CD4-positive, alpha-beta T cell treated with Interleukin-17A for 1 hour (primary cell): ENCODE data around the gene MYO1H.

Source experiments
- DNase-seq: peaks from one replicate; pipeline ENCODE4 v3.0.0-alpha.2; 2020

Gene MYO1H

DNA sequence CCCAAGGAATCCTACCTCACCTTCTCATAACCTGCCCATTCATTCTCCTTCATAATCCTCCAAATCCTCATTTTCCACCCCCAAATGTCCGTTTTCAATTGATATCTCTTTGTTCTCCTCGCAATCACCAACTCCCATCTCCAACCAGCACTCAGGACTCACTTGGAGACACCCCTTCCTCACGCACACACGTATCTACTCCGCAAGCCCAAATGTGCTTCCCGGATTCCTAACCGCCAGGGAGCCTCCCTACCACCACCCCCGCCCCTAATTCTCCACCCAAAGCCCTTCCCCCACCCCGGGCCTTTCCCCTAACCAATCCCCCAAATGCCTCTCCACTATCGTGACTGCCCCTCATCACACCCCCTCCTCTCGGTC is 129.1 kb downstream of the MYO1H start:
- DNase-seq: peak; percentile 4

DNA sequence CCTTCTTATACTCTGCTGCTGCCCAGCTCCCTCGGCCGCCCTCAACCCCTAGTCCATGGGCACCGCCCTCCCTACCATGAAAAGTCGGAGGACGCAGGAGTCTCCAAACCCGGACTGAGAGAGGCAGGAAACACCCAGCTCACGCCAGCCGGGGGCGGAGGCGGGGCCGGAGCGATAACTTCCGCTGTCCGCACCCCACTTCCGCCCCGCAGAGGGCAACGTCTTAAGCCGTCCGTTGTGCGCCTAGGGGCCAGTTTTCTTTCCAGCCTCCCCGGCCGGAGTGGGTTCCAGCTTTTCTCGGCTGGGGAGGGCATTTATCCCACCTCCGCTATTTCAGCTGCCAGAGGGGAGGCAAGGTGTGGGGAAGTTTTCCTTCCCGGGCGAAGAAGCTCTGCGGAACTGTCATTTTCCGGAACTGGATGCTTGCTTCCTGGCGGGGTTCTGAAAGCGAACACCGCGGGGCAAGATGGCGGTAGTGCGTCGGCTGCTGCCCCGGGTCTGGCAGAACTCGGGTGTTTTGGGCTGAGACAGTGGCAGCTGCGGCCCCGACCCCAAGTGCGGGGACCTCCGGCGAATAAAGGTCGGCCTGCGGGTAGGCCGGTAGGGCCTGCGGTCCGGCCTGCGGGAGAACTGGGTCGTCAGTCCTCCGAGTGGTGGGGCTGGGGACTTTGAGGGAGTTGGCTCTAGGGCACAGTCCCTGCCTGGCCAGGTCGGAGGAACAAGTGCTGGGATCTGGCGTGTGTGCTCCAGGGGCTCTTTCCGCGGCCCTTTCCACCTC is 129.7 kb downstream of the MYO1H start, which contains the start of the genes KCTD10 and UBE3B:
TSS of gene KCTD10 (minus strand) at position 116 of the 778 bp plus-strand sequence. CDS start at position 78, 38 bp downstream.
TSS of gene UBE3B (plus strand) at position 450 of the 778 bp plus-strand sequence. CDS start 5,918 bp downstream, outside the sequence.
- DNase-seq: peak; percentile 87

DNA sequence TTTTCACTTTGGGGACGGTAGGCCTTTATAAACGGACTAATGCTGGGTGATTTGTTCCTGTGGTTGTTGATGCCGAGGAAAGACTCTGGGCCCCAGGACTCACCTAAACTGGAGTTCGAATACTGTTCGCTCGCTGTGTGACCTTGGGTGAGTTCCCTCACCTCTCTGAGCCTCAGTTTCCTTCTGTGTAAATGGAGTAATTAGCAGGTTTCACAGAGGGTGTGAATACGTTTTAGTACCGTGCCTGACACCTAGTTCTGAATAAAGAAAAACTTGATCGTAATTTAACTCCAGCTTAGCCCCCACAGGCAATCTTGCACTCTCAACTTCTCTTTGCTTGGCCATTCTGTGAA is 130.2 kb downstream of the MYO1H start:
- no peak for DNase-seq

DNA sequence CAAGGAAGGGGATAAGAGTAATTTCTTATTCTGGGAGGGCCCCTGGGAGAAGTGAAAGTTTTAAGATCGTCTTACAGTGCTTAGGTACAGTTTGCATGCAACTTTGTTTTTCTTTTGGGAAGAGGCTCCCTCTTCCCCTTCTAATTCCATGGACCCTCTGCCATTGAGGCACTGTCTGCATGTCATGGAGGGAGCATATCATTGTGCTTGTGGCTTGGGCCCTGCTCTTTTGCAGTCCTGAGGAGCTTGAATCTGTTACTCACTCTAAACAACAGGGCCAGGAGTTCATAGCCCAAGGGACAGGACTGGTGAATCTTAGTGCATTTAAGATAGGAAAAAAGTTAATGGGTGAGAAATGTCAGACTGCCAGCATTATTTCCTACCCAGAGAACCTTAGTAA is 132.1 kb downstream of the MYO1H start:
- no peak for DNase-seq

DNA sequence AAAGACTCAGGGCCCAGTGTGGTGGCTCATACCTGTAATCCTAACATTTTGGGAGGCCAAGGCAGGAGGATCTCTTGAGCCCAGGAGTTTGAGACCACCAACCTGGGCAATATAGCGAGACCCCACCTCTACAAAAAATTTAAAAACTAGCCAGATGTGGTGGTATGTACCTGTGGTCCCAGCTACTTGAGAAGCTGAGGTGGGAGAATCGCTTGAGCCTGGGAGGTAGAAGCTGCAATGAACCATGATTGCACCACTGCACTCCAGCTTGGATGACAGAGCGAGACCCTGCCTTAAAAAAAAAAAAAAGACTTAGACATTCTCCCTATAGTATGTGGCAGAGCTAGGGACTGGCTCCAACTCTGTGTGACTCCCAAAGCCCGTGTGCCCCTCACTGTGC is 132.7 kb downstream of the MYO1H start:
- no peak for DNase-seq

DNA sequence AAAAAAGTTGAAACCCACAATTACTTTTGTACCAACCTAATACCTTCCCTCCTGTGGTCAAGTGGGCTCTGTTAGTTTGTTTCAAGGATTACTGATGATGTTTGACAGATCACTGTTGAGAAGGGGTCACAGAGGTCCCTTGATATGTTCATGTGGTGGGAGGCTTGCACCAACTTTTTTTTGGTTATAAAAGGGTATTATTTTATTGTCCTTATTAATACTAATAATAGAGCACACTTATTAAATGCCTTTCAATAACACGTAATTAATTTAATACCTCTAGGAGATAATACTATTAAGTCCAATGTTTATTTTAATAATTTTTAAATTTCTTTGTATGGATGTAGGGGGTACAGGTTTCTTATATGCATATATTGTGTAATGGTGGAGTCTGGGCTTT is 134.2 kb downstream of the MYO1H start:
- DNase-seq: no peak

DNA sequence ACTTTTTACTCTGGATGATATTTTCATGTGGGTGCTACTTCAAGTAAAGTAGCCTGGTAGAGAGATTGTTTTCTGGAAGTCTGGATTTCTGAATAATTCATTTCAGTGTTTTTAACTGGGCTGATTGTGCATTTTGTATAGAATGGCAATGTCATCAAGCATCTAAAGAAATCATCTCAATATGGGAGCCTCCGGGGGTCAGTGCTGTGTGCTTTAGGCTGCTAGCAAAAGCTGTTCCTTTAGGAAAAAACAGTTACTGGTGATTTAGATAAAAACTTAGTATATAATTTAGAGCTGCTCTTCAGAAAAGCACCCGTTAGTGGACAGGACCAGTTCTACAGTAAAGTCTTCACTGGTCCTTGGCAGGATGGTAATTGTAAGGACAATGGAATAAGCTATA is 134.8 kb downstream of the MYO1H start:
- DNase-seq: no peak

DNA sequence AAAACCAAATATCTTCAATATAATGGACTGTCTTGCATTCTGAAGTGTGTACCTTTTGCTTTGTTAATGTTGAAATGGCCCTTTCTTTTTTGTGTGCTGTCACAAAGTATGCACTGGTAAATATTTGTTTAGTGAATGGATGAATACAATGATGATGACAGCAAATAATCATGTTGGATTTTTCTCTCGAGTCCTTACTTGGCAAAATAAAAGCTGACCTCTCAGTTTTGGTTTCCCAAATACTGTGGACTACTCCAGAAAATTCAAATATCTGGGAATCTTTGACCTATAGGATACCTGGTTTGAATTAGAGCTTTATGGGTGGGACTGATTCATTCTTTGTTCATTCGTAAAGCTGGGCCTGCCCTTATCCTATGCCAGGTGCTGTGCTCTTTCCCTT is 135.2 kb downstream of the MYO1H start:
- no peak for DNase-seq

DNA sequence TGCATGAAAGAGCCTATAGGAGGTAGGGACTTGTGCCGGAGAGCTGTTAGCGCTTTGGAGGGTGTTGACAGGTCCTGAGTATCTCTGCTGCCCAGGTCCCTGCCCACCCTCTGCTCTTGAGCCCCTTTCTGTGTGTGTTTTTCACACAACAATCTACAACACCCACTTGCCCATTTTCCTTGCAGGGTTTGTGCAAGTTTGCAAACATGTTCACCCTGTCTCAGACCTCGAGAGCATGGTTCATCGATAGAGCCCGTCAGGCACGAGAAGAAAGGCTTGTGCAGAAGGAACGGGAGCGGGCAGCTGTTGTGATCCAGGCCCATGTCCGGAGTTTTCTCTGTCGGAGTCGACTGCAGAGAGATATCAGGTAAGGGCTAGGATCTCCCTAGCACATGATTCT is 135.6 kb downstream of the MYO1H start:
- no peak for DNase-seq

DNA sequence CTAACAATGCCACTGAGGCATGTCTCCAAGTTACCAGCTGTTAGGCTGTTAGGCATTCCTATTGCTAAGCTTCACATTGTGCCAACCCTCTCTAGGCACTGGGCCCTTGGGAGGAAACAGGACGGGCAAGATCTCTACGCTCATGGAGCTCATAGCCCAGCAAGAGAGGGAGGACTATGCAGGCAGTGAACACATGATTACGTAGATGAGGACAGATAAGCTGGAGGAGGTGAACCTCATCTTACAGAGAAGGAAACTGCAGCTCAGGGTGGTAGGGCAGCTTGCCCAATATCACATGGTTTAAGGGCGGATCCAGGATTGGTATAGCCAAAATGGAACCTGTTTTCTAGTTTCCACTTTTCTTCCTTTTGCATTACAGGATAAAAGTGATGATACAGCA is 137.5 kb downstream of the MYO1H start:
- no peak for DNase-seq

DNA sequence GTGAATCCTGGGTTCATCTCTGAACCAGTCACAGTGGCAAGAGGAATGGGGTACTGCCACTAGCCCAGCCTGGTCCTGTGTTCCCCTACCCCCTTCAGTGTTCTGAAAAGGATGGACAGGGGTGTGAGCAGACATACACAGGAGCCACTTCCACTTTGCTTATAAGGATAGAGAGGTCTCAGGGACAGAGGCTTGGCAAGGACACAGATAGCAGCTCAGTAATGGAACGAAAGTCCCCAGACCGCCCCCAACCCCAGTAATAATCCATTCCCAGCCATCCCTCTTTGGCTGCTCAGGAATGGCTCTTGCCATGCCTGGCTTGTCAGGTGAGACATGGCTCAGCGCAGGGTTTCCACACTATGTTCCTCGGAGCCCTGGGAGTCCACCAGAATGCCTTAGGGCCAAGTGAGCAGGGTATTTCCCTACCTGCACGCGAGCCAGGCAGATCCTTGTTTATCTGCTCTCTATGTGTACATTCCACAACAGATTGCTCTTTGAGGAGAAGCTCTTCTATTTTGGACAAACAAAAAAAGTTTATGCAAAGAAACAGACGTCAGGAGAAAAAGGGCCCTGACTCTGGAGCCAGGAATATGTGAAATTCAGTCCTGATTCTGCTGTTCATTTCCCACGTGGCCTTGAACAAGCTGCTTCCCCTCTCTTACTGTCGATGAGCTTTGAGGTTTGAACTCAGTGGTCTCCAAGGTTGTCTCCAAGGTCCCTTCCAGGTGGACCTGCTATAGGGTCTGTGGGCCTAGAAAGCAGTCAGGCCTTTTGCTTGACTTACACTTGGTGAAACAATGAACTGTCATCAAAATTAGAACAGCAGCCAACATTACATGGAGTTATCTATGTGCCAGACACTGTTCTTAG is 139.7 kb downstream of the MYO1H start:
- DNase-seq: no peak

DNA sequence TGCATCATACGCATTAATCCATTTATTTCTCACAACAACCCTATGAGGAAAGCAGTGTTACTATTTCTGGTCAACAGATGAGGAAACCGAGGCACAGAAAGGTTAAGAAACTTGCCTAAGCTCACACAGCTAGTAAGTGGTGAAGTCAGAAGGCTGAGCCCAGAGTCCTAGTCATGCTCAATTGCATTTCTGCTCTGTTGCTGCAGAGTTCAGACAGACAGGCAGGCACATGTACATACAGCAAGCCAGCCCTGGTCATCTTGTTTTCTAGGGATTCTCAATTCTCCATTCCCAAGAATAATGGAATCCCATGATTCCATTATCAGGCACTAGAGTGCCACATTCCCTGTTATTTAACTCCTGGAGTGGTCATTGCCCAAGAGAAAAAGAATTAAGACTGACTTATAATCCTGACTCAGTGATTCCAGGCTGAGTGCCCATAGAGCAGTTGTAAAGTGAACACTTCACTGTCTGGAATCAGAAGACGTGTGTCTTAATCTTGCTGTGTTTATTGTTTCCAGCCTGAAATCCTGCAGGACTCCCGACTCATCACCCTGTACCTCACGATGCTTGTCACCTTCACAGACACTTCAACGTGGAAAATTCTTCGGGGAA is 140.5 kb downstream of the MYO1H start:
- no peak for DNase-seq

DNA sequence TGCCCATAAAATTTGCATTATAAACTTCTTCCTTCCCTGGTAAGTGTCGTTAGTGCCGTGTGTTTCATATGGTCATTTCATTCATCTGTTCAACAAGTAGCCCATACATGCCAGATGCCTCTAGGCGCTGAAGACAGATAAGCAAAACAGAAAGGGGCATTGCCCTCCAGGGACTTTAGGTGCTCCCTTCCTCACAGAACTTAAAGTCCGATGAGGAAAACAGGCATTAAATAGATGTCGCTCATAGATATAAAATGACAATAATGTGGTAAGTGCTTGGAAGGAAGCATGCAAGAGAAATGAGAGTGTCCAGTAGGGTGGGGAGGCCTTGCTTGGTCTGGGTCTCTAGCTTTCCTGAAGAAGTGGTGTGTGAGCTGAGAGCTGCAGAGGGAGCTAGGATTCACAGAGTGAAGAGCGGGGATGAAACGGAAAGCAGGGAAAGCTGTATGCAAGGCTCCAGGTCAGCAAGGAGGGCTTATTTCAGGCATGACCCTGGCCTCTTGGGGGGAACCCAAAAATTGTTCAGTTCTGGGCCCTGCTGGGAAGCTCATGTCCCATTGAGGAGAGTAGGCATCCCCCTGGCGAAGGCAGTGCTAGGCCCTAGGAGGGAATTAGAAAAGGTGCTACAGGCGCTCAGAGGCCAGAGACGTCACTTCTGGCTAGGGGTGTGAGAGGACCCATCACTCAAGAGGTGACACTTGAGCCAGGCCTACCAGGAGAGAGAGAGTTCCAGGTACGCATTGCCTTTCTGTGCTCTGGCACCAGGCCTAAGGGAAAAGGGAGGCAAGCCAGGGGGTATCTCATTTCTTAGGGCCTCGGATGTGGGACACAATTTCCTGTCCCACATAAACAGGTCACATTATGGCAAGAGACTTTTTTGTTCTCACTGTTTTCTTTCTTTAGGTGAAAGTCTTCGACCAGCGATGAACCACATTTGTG is 141.6 kb downstream of the MYO1H start:
- DNase-seq: no peak

DNA sequence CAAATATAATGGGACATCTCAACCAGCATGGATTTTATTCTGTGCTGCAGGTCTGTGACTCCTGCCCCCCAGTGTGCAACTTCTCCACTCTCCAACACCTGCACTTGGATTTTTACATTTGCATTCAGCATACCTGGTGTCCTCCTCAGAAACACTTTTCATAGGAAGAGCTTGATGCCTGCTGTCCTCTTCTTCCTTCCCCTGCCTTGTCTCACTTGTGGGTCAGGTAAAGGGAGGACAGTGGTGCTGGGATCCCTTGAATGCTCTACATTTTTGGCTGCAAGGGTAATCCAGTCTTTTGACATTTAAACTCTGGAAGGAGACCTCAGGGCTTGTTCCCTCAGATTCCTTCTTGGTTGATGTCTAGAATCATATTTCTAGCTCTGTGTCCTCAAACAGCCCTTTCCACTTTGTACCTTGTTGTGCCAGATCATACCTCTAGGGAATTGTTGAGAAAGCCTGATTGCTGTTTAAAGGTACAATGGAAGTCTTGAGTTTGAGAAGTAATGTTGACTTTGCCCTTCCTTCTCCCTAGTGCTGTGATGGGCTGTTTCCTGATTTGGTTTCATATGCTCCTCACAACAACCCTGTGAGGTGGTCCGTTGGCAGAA is 142.4 kb downstream of the MYO1H start:
- no peak for DNase-seq

DNA sequence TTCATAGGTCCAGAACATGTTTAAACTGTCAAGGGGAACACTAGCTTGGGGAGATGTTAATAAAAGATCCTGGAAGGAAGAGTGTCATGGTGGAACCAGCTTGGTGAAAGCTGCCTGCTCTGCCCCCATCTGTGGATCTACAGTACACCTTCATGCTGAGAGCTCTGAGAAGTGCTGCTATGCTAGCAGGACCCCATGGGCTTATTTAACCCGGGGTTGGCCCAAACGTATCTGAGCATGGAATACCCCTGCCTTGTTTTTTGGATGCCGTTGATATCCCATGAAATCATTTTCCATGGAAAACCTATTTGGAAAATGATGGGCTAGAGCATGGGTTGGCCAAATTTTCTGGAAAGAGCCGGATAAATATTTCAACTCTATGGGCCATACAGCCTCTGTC is 144.0 kb downstream of the MYO1H start:
- DNase-seq: no peak

DNA sequence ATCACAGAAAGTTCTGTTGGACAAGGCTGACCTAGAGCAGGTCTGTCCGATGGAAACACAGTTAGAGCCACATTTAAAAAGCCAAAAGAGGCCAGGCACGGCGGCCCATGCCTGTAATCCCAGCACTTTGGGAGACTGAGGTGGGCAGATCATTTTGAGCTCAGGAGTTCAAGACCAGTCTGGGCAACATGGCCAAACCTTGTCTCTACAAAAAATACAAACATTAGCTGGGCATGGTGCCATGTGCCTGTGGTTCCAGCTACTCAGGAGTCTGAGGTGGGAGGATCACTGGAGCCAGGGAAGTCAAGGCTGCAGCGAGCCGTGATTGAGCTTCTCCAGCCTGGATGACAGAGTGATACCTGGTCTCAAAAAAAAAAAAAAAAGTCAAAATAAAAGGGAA is 144.7 kb downstream of the MYO1H start:
- no peak for DNase-seq

DNA sequence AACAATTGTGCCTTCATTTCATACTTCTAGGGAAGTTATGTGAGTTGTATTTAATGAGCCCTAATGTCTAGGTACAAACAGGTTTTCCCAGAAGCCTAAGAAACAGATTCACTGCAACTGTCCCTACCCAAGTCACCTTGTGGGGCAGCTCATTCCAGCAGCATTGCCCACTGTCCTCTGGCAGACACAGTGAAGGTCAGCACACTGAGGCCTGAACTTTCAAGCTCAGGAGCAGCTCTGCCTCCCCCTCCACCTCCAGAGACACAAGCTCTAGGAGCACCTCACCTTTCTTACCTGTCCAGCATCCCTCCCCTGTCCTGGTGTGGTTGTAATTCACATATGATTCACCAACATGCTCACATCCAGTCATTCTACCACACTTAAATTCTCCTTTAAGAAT is 145.4 kb downstream of the MYO1H start:
- DNase-seq: no peak

DNA sequence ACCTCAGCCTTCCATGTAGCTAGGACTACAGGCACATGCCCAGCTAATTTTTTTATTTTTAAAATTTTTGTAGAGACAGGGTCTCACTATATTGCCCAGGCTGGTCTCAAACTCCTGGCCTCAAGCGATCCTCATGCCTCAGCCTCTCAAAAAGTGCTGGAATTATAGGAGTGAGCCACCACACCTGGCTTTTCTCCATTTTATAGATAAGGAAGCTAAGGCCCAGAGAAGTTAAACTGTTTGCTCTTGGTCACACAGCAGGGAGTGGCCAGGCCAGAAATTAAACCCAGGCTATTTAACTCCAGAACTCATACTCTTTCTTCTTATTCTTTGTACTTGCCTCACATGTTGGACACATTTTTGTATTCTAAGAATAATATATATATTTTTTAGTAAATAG is 146.2 kb downstream of the MYO1H start:
- no peak for DNase-seq

DNA sequence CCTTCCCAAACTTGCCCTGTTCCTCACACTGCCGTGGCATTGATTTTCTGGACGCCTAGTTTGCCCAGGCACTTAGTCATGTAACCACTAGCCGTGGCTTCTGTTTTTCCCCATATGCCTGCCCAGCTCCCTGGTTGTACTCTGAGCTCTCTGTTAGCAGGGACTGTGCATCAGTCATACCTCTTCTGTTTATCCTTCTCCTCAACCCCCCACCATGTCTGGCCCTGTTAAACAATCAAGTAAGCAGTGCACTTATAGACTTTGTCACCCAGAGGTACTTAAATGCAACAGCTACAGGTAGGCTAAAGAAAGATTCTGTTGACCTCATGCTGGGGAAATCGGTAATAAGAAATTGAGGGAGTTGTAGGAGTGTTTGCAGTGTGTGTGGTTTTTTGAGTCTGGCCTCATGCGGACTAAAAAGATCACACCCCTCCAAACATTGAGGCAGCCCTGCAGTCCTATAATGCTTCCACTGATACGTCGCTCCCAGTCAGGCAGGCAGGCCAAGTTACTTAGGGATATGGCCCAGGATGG is 146.7 kb downstream of the MYO1H start:
- no peak for DNase-seq

DNA sequence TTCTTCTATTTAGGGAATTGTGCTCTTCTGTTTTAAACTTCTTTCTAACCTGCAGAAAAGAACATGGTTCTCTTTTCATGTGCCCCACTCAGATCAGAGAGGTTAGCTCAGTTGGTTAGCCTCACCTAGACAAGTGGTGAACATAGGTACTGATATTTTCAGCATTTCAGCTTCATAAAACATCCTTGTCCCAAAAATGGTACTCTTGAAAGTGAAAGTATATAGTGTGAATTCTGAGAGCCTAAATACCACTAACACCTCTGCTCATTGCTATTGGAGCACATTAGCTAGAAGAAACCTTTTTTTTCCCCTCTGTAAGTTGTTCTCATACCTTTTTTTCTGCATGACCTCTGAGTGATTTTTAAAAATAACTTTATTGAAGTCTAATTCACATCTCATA is 147.3 kb downstream of the MYO1H start:
- DNase-seq: no peak

DNA sequence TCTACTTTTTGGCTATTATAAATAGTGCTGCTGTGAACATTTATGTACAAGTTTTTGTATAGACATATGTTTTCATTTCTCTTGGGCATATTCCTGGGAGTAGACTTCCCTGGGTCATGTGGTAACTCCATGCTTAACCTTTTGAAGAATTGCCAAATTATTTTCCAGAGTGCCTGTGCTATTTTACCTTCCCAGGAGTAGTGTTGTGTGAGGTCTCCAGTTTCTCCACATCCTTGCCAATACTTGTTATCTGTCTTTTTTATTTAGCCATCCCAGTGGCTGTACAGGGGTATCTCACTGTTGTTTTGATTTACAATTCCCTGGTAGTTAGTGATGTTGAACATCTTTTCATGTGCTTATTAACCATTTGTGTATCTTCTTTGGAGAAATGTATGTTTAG is 148.6 kb downstream of the MYO1H start:
- no peak for DNase-seq

DNA sequence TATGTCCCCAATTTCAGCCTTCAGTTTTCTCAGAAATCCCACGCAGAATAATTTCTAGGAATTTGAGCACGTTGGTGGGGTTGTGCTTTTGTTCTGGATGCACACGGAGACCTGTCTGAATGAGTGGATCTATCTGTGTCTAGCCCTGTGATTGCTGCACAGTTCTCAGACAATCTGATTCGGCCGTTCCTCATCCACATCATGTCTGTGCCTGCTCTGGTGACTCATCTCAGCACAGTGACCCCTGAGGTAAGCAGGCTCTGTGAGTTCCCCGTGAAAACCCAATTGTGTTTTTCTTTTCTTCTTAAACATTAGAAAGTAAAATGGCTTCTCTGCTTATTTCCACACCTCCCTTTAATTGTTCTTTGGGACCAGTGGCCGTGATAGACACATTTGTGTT is 150.0 kb downstream of the MYO1H start:
- DNase-seq: no peak
